Smooth muscle cell (in vitro differentiated cells): ENCODE measurements around the gene KLHL41. TPM values are rescaled to one million over a fixed set of nuclear protein-coding genes. Genes with fewer than 3 reads are reported as not detected.

Experiments used
- DNase-seq: peaks from one replicate; lab custom pipeline; 2025; ENCODE audit not compliant: unreplicated experiment; lab: John Stamatoyannopoulos, UW
- H2AFZ ChIP-seq: fragments of 200-600 bp; sonication (generic); 2 replicates; pipeline ENCODE4 v1.6.0; 2016; ENCODE audit warnings: antibody characterized with exemption, low read depth, mild to moderate bottlenecking
- H3F3A ChIP-seq: fragments of 200-600 bp; sonication (generic); 2 replicates; pipeline ENCODE4 v1.6.0; 2017; ENCODE audit warnings: antibody characterized with exemption, low read depth
- H3K27ac ChIP-seq: fragments of 200-600 bp; sonication (generic); 2 replicates; pipeline ENCODE4 v1.5.1; 2016; ENCODE audit warnings: low read depth, mild to moderate bottlenecking
- H3K27me3 ChIP-seq: fragments of 200-600 bp; sonication (generic); 2 replicates; pipeline ENCODE4 v1.6.1; 2016; ENCODE audit warnings: low read depth, mild to moderate bottlenecking
- H3K36me3 ChIP-seq: fragments of 200-600 bp; sonication (generic); 2 replicates; pipeline ENCODE4 v1.5.1; 2016; ENCODE audit warnings: low read depth
- H3K4me1 ChIP-seq: fragments of 200-600 bp; sonication (generic); 2 replicates; pipeline ENCODE4 v1.5.1; 2016; ENCODE audit warnings: low read depth
- H3K4me2 ChIP-seq: fragments of 200-600 bp; sonication (generic); 2 replicates; pipeline ENCODE4 v1.6.0; 2016; ENCODE audit warnings: mild to moderate bottlenecking
- H3K4me3 ChIP-seq: fragments of 200-600 bp; sonication (generic); 2 replicates; pipeline ENCODE4 v1.5.1; 2016; ENCODE audit warnings: mild to moderate bottlenecking
- H3K79me2 ChIP-seq: fragments of 200-600 bp; sonication (generic); 2 replicates; pipeline ENCODE4 v1.6.0; 2016; ENCODE audit warnings: low read depth, mild to moderate bottlenecking
- H3K9ac ChIP-seq: fragments of 200-600 bp; sonication (generic); 2 replicates; pipeline ENCODE4 v1.6.0; 2016; ENCODE audit warnings: low read depth
- H3K9me3 ChIP-seq: fragments of 200-600 bp; sonication (generic); replicated peaks from 2 replicates; pipeline ENCODE4 v1.5.1; 2016; ENCODE audit warnings: low read depth
- H4K20me1 ChIP-seq: fragments of 200-600 bp; sonication (generic); 2 replicates; pipeline ENCODE4 v1.6.0; 2016; ENCODE audit warnings: low read depth
- WGBS: methylation state at CpG from one replicate; pipeline ENCODE4 v1.1.7; 2016; ENCODE audit warnings: low lambda C conversion rate; 5-methylcytosine and 5-hydroxymethylcytosine counted together
- polyA plus RNA-seq: library from polyadenylated mRNA; unstranded; fragments of >200 nt; fragmentation: Nextera tagmentation; extraction: Ambion mirVana; gene quantifications from 2 replicates; pipeline ENCODE4 v1.2.1, GENCODE V29; 2016
- total RNA-seq: library from RNA; depleted of rRNA; stranded (reverse); fragments of >200 nt; gene quantifications from 2 replicates; pipeline ENCODE4 v1.2.3, GENCODE V29; 2014
- TF ChIP-seq, protein P1 (sequence below): fragments of 200-600 bp; sonication (generic); IDR thresholded peaks from 2 replicates; pipeline ENCODE4 v1.5.1; 2017; ENCODE audit warnings: borderline replicate concordance, mild to moderate bottlenecking, antibody characterized with exemption; ENCODE audit not compliant: insufficient read depth, poor library complexity, severe bottlenecking

Gene KLHL41
- total and polyA plus RNA-seq, 2 experiments from 2014 or later, result not detected

DNA sequence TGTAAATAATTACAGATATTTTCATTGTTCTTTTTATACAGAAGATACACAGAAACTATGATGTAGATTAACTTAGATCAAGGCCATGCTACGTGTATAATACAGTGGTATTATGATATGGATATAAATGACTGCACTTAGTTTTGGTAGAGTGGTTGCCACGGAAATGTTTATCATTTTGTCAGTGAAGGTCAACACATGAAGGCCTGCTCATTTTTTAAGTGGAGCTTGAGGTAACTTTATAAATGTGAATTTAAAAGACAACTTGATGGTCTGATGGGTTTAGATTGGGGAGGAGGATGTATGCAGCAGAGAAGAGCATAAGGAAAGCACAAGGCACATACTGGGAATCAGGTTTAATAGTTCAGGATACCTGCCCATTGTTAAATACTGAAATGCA is 44.6 kb upstream of the KLHL41 start:
- 86% methylated on average over 2 of the region's 2 CpGs for WGBS

DNA sequence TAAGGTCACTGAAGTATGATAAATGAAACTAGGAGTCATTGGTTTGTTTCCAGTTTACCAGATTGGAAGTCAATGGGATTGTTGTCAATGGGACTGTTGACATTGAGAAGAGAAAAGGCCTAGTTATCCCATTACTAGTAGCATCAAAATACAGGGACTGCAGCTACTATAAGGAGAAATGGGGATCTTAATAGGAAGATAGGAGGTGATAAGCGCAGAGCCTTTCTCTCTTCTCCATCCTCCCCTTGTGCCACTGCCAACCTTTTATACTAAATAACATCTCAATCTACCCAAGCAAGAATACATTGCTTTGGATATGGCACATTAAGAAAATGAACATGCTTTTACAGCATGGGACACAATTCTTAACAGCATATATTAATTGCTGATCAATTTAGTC is 40.7 kb upstream of the KLHL41 start:
- Histone ChIP-seq H3K79me2 (no peaks in the 10 kb centered on the region), H3K36me3 (no peaks in the 10 kb centered on the region), H4K20me1 (no peaks in the 10 kb centered on the region), H3K9ac (no peak overlapping the region), H3K4me3 (no peak overlapping the region), H3F3A (no peaks in the 10 kb centered on the region), H3K4me2 (no peak overlapping the region), H3K27ac (no peak overlapping the region), H2AFZ (no peak overlapping the region), H3K9me3 (no peaks in the 10 kb centered on the region), H3K27me3 (no peaks in the 10 kb centered on the region), H3K4me1 (no peaks in the 10 kb centered on the region)
- TF ChIP-seq, protein P1, sequence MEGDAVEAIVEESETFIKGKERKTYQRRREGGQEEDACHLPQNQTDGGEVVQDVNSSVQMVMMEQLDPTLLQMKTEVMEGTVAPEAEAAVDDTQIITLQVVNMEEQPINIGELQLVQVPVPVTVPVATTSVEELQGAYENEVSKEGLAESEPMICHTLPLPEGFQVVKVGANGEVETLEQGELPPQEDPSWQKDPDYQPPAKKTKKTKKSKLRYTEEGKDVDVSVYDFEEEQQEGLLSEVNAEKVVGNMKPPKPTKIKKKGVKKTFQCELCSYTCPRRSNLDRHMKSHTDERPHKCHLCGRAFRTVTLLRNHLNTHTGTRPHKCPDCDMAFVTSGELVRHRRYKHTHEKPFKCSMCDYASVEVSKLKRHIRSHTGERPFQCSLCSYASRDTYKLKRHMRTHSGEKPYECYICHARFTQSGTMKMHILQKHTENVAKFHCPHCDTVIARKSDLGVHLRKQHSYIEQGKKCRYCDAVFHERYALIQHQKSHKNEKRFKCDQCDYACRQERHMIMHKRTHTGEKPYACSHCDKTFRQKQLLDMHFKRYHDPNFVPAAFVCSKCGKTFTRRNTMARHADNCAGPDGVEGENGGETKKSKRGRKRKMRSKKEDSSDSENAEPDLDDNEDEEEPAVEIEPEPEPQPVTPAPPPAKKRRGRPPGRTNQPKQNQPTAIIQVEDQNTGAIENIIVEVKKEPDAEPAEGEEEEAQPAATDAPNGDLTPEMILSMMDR, result no peak
- DNase-seq, result no peak
- 94% methylated on average over 1 of the region's 1 CpG for WGBS

More for the DNA sequence above, 44.6 kb upstream of the KLHL41 start:
- no peak for DNase-seq
- H3K36me3 ChIP-seq, result no peaks in the 10 kb centered on the region
- H3K4me1 ChIP-seq, result no peaks in the 10 kb centered on the region
- TF ChIP-seq, protein P1, result no peak
- H3K27me3 ChIP-seq, result no peaks in the 10 kb centered on the region
- no peak overlapping the region for H3K27ac ChIP-seq
- no peaks in the 10 kb centered on the region for H4K20me1 ChIP-seq
- no peaks in the 10 kb centered on the region for H3F3A ChIP-seq
- no peak overlapping the region for H3K4me2 ChIP-seq
- H3K9ac ChIP-seq, result no peak overlapping the region
- no peak overlapping the region for H3K4me3 ChIP-seq
- H3K79me2 ChIP-seq, result no peaks in the 10 kb centered on the region
- H2AFZ ChIP-seq, result no peak overlapping the region
- no peaks in the 10 kb centered on the region for H3K9me3 ChIP-seq

DNA sequence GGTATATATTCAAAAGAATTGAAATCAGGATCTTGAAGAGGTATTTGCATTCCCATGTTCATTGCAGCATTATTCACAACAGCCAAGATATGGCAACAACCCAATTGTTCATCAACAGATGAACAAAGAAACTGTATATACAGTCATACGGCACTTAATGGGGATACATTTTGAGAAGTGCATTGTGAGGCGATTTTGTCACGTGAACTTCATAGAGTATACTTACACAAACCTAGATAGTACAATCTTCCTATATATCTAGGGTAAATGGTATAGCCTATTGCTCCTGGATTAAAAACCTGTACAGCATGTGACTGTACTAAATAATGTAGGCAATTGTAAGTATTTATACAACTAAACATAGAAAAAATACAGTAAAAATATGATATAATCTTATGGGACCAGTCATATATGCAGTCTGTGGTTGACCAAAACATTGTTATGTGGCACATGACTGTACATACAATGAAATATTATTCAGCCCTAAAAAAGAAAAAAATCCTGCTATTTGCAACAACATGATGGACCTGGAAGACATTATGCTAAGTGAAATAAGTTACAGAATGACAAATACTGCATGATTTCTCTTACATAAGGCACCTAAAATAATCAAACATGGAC is 39.4 kb upstream of the KLHL41 start:
- H3K27me3 ChIP-seq, result no peaks in the 10 kb centered on the region
- WGBS, result 86% methylated on average over 3 of the region's 3 CpGs
- no peaks in the 10 kb centered on the region for H4K20me1 ChIP-seq
- DNase-seq, result no peak
- H3K27ac ChIP-seq, result no peak overlapping the region
- no peaks in the 10 kb centered on the region for H3K36me3 ChIP-seq
- H3K4me2 ChIP-seq, result no peak overlapping the region
- no peaks in the 10 kb centered on the region for H3K4me1 ChIP-seq
- H3K79me2 ChIP-seq, result no peaks in the 10 kb centered on the region
- H3K9ac ChIP-seq, result no peak overlapping the region
- no peaks in the 10 kb centered on the region for H3F3A ChIP-seq
- H3K9me3 ChIP-seq, result no peaks in the 10 kb centered on the region
- H2AFZ ChIP-seq, result no peak overlapping the region
- no peak overlapping the region for H3K4me3 ChIP-seq
- TF ChIP-seq, protein P1, result no peak

DNA sequence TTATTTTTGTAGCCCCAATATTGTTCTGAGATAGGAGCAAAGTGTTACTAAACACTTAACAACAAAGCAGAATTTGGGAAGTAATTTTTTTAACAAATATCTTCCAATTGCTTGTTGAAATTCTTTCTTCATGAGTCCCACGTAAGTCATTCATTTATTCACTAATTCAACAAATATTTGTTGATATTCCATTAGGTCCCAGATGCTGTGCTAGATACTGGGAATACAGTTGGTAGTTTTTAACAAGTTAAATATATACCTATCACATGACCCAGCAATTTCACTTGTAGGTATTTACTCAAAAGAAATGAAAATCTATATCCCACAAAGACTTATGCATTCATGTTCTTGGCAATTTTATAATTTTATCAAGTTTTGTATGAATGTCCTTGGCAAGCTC is 37.3 kb upstream of the KLHL41 start:
- Histone ChIP-seq H3K36me3 (no peaks in the 10 kb centered on the region), H3K9ac (no peak overlapping the region), H3F3A (no peaks in the 10 kb centered on the region), H3K79me2 (no peaks in the 10 kb centered on the region), H3K27me3 (no peaks in the 10 kb centered on the region), H2AFZ (no peak overlapping the region), H3K4me2 (no peak overlapping the region), H4K20me1 (no peaks in the 10 kb centered on the region), H3K4me1 (no peaks in the 10 kb centered on the region), H3K9me3 (no peaks in the 10 kb centered on the region), H3K4me3 (no peak overlapping the region), H3K27ac (no peak overlapping the region)
- TF ChIP-seq, protein P1, result no peak
- 83% methylated on average over 1 of the region's 1 CpG for WGBS
- DNase-seq, result no peak
